Endothelial cell of umbilical vein (primary cell): ENCODE measurements around the gene CYTH1.

Experiments
- CTCF ChIP-seq, 2 donors: IDR thresholded peaks; 1 replicate in 1 of 2; 2 replicates in 1 of 2; pipeline ENCODE4 v1.5.1; 2011; ENCODE audit warnings: low read length in 2 of 2, mild to moderate bottlenecking in 2 of 2, moderate library complexity in 2 of 2, control low read depth in 1 of 2, inconsistent platforms in 1 of 2, low read depth in 1 of 2; ENCODE audit not compliant: insufficient read depth in 1 of 2; ENCODE audit errors: extremely low read depth in 1 of 2
- POLR2AphosphoS5 ChIP-seq: IDR thresholded peaks from 2 replicates; pipeline ENCODE4 v1.6.1; 2012; ENCODE audit warnings: low read depth, mild to moderate bottlenecking, control low read depth, low read length, moderate library complexity; ENCODE audit not compliant: insufficient read depth

- no peak for TF ChIP-seq CTCF (IDR thresholded peaks at IDR 0.05; ENCODE audit: extremely low read depth in 1 of 2, insufficient read depth in 1 of 2, low read depth in 1 of 2, low read length in 2 of 2)
- no peak for TF ChIP-seq POLR2AphosphoS5
These were observed 47.1 kb downstream of the CYTH1 start for GRCh38 chr17:78734793-78735641.
